HG03521 (cell line): ENCODE measurements around the gene ANP32A.

Experiments used
- ATAC-seq: cut with Tn5 transposase; IDR thresholded peaks from one replicate; pipeline ENCODE4 v1.9.1; 2021; ENCODE audit warnings: mild to moderate bottlenecking, moderate library complexity; ENCODE audit not compliant: unreplicated experiment

The ANP32A gene

DNA sequence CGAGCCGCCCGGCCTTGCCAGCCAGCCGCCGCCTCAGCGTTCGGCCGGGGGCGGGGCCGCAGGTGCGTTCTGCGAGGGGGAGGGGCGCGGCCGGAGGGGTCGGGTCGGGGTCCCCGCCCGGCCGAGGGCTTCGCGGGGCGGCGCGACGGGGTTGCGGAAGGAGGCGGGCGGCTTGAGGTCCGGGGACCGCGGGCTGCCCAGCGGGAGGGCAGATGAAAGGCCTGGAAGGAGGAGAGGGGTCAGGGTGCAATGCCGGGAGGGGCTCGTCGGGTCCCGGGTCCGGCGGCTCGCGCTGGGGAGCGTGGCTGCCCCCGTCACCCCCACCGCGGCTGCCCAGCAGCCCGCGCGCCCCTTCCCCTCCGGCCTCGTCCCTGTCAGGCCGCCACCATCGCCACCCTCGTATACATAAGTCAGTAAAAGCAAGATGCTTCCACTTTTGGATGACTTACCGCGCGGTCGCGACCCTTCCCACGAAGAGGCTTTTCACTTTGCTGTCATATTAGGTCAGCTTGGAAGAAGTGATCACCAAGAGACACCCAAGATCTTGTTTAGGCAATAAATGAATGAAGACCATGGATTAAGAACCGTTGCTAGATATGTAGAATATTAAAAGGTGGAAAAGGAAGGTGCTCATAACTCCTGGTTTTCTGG is 620 bp upstream of the ANP32A start:
- ATAC-seq, result peak; percentile 6

DNA sequence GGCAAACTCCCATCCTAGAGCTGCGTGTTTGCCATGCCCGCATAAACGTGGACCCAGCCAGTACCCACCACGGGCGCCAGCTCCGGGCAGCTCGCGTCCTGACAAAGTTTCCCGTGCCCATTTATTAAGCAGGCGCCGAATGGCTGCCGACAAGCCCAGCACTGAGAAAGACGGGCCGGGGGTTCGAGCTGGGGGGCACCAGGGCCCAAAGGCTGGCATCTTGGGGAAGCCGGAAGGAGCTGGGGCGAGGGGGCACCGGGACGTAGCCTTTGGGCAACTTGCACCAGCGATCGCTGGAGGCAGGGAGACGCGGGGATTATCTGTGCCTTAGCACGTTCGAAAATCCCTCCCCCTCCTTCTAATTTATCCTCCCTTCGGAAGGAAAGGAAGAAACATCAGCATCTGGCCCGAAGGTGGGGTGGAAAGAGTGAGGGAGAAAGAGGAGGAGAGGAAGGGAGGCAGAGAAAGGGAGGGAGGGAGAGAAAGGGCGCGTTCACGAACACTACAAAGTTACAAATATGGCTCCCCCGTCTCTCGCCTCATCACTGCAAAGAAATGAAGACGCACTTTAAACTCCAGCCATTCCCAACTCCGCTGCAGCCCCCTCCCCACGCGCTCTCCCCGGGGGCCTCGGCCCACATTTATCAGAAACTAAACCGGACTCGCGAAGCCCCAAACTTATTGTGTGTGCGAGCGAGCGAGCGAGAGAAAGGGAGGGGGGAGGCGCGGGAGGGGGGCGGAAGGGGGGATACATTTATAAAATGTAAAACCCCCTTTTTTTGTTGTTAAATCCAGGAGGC is 1.0 kb downstream of the ANP32A start:
- ATAC-seq, result no peak

GRCh38 chr15:68818769-68819494 is 1.8 kb downstream of the ANP32A start:
- no peak for ATAC-seq

DNA sequence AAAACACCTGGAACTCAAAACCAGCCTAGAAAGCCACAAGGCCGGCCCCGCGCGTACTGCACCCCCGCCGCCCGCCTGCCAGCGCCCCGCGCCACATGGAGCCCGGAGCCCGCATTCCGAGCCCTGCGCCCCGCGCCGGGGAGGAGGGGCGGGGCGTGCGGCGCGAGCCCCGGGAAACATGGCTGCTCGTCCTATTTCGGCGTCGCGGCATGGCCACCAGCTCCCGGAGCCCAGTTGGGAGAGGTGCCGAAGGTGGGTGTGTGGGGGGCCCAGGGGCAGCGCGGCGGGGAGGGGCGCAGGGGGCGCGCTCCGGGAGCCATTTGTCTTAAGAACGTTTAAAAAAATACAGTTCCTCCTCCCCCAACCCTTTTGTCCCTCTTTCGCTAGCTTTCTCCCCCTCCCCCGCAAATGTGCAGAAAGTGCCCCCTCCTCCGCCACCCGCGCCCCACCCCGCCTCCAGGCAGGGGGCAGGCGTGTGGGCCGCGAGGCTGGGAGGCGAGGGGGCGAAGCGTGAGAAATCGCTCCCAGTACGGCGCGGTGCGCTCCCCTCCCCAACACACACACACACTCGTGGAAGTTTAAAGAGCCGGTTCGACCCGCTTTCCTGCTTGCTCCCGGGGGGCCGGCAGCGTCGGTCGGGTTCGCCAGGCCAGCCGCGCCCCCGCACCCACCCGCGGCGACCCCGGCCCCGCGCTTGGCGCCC is 2.5 kb downstream of the ANP32A start:
- no peak for ATAC-seq

DNA sequence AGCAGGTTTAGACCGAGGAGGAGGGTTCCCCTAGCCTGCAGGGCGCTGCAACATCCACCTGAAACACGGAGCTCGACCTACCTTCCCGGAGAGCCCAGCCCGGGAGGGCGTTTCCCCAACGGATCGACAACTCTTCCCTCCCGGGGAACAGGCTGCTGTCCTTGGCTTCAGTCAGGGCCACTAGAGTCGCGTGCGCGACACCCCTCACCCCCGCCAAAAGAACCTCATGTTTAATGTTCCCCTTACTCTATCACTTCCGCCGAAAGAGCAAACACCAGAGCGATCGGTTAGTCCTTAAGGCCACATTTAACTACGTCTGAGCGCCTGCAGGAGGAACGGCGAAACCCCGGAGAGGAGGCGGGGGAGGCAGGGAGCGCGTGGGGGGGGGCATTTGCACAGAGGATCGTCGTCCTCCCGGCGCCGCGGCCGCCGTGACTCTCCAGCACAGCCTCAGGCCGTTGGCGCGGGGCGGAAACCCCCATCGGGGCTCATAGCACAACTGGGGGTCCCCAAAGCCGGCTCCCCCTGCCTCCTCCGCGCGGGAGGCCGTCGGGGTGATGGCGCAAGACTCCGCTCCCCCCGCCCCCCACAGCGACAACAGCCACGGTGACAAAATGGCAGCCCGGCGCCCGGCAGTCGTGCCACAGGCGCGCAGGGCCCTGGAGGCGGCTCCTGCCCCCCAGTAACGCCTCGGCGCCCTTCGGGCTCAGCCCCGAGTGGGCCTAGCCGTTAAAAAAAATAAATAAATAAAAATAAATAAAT is 3.2 kb downstream of the ANP32A start:
- no peak for ATAC-seq

GRCh38 chr15:68816795-68817303 is 3.8 kb downstream of the ANP32A start:
- no peak for ATAC-seq

- no peak for ATAC-seq
These were observed 4.5 kb downstream of the ANP32A start for GRCh38 chr15:68816158-68816557.

GRCh38 chr15:68815598-68815997 is 5.1 kb downstream of the ANP32A start:
- no peak for ATAC-seq

DNA sequence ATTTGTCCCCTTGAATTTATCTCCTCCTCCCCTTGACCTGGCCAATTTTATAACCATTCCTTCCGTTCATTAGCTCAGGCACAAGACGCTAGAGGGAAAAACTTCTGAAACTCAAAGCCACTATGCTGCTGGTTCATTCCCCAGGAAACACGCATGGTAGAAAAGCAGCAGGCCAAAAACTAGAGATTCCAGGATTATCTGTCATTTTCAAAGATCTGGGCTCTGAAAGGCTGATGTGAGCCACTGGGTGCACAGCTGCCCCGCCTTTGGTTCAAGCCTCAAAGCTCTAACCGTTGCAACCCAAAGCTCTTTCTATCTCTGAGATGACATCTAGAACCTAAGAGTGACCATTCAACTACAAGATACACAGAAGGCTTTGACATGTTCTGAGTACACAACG is 6.1 kb downstream of the ANP32A start:
- ATAC-seq, result no peak

GRCh38 chr15:68812597-68813431 is 7.9 kb downstream of the ANP32A start:
- no peak for ATAC-seq

GRCh38 chr15:68812069-68812468 is 8.6 kb downstream of the ANP32A start:
- ATAC-seq, result no peak

DNA sequence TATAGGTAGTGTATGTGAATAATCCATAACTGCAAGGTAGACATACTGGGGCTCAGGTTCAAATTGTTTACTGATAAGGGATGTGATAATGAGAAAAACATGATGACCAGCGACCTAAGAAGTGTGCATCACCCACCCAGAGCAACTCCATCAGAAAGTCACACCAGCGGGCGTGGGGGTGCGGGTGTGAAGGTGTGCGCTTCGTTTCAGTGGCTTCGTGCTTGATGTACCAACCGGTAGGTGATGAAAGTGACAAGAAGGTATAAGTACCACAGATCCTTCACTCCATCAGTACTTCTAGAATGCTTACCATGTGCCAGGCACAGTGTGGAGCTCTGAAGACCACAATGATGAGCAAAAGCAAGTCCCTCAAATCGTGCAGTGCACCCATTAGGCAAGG is 11.2 kb downstream of the ANP32A start:
- no peak for ATAC-seq

- no peak for ATAC-seq
These were observed 11.9 kb downstream of the ANP32A start for GRCh38 chr15:68808770-68809169.

GRCh38 chr15:68808091-68808490 is 12.6 kb downstream of the ANP32A start:
- ATAC-seq, result no peak

DNA sequence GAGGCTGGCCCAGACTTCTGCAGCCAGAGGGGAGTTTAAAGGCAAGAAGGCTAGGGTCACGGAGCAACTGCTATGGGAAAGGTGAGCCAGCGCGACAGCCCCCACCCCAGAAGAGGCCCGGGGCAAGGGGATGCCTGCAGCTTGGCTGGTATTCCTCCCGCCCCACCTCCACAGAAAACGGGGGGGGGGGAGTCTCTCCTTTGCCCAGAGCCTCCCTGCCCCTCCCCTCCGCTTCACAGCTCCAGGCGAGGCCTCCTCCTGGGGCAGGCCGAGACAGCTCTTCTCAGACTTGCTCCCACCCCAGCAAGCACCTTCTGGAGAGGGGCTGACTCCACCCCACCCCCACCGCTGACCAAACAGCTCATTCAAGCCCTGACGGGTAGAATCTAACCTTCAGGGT is 13.4 kb downstream of the ANP32A start:
- ATAC-seq, result no peak

DNA sequence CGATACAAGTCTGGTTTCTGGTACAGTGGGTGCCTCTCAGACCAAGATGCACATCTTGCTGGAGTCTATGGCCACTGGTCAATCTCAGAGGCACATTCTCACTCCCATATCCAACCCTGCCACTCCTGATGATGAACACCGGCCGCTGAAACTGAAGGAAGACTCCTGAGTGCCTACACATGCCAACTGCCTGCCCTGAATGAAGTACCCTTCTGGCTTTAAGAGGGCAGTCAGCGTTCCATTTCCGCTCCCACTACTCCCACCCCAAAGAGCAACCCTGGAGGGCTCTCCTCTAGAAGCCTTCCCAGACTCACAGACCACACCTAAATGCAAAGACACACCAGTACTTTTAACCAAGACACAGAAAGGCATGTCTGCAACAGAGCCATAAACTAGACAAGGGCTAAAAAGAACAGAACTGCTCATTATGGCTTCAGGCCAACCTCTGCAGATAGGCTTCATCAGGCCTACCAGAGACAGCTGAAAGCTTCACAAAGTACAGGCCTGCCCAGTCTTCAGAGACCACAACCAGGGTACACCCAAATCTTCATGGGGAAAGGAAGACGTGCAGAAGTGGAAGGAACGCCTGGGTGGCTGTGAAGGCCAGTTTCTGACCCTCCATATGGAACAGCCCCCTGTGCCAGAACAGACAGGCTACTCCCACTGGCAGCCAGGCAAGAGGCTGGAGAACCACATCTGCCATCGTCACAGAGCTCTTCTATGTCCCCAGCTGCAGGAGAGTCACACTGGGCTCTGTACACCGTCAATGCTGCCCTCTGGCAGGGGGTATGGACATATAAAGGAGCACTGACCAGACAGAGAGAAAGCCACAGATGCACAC is 14.3 kb downstream of the ANP32A start:
- no peak for ATAC-seq

DNA sequence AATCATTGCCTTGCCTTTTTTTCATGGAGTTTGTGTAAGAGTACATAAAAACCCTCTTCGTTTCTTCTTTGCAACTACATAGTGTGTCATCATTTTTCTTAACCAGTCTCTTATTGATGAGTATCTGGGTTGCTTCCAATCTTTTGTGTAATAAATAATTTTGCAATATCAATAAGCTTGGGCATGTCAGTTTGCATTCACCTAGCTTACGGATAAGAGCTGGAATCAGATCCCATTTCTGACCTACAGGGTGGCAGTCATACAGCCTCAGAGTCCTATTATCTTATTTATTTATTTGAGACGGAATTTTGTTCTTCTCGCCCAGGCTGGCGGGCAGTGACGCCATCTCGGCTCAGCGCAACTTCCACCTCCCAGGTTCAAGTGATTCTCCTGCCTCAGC is 18.3 kb downstream of the ANP32A start:
- ATAC-seq, result no peak

- ATAC-seq, result no peak
These were observed 19.0 kb downstream of the ANP32A start for GRCh38 chr15:68801572-68802148.
